Dendritic cell treated with granulocyte-macrophage colony-stimulating factor and Interleukin-4, amounts not matched to agents 40 ng/mL and 50 ng/mL, for 4 days (primary cell): ENCODE measurements around the gene MTURN.
A peak's percentile ranks its signal among the peaks of the same experiment; 100 is the strongest.
"Not testable (repeated sequence)": the region's sequence is repeated elsewhere in the genome, so short reads cannot be mapped to it uniquely, and the experiment has no call there.

Experiments used
- H3K27ac Mint-ChIP-seq: one replicate; pipeline ENCODE4 v1.8.0; 2022; ENCODE audit warnings: mild to moderate bottlenecking, mixed read lengths
- H3K27me3 Mint-ChIP-seq: one replicate; pipeline ENCODE4 v1.8.0; 2022; ENCODE audit warnings: mild to moderate bottlenecking, mixed read lengths
- H3K36me3 Mint-ChIP-seq: one replicate; pipeline ENCODE4 v1.8.0; 2022; ENCODE audit warnings: low read depth, mixed read lengths
- H3K4me1 Mint-ChIP-seq: one replicate; pipeline ENCODE4 v1.8.0; 2022; ENCODE audit warnings: low read depth, mixed read lengths
- H3K4me3 Mint-ChIP-seq: one replicate; pipeline ENCODE4 v1.8.0; 2022; ENCODE audit warnings: mild to moderate bottlenecking, moderate library complexity, mixed read lengths
- H3K9me3 Mint-ChIP-seq: one replicate; pipeline ENCODE4 v1.8.0; 2022; ENCODE audit warnings: mixed read lengths
- intact Hi-C: fragments of 100-400 bp; cut with micrococcal nuclease; formaldehyde crosslinking; loops from one replicate; pipeline ENCODE4 v1.15.0; 2022

MTURN gene

GRCh38 chr7:30184791-30185487, 50.2 kb downstream of the MTURN start:
- Mint-ChIP-seq H3K27me3 (no peaks in the 10 kb centered on the region), H3K4me1 (peaks cover 40% of the 10 kb centered on the region), H3K9me3 (peaks cover 65% of the 10 kb centered on the region), H3K27ac (peak overlapping the region; percentile 94), H3K4me3 (no peak overlapping the region), H3K36me3 (peaks cover 47% of the 10 kb centered on the region)
- intact Hi-C loops: loop anchor here (2.0 kb wide), 1 partner anchor 42 kb away; no protein-coding TSS in a partner anchor

- Mint-ChIP-seq H3K36me3 (peaks cover 48% of the 10 kb centered on the region), H3K9me3 (peaks cover 69% of the 10 kb centered on the region), H3K27ac (peak overlapping the region; percentile 94), H3K4me1 (peaks cover 40% of the 10 kb centered on the region), H3K27me3 (no peaks in the 10 kb centered on the region), H3K4me3 (no peak overlapping the region)
- intact Hi-C loops: loop anchor here (2.0 kb wide), 1 partner anchor 41 kb away; no protein-coding TSS in a partner anchor
Measured at GRCh38 chr7:30185496-30185895, 50.7 kb downstream of the MTURN start.

GRCh38 chr7:30186725-30187124, 51.9 kb downstream of the MTURN start:
- no peaks in the 10 kb centered on the region for H3K27me3 Mint-ChIP-seq
- no peak overlapping the region for H3K27ac Mint-ChIP-seq
- H3K4me3 Mint-ChIP-seq: no peak overlapping the region
- H3K9me3 Mint-ChIP-seq: peaks cover 61% of the 10 kb centered on the region
- intact Hi-C loops: no loop called here
- peaks cover 31% of the 10 kb centered on the region for H3K4me1 Mint-ChIP-seq
- peaks cover 48% of the 10 kb centered on the region for H3K36me3 Mint-ChIP-seq

- Mint-ChIP-seq H3K4me3 (no peak overlapping the region), H3K9me3 (peaks cover 54% of the 10 kb centered on the region), H3K4me1 (peaks cover 23% of the 10 kb centered on the region), H3K27ac (no peak overlapping the region), H3K36me3 (peaks cover 47% of the 10 kb centered on the region), H3K27me3 (no peaks in the 10 kb centered on the region)
- intact Hi-C loops: no loop called here
Measured at GRCh38 chr7:30187513-30187912, 52.7 kb downstream of the MTURN start.

GRCh38 chr7:30188381-30188780, 53.6 kb downstream of the MTURN start:
- H3K27ac Mint-ChIP-seq, H3K4me3 Mint-ChIP-seq, intact Hi-C loops, H3K27me3 Mint-ChIP-seq: not testable (repeated sequence)
- Mint-ChIP-seq H3K4me1 (peaks cover 14% of the 10 kb centered on the region), H3K9me3 (peaks cover 45% of the 10 kb centered on the region), H3K36me3 (peaks cover 39% of the 10 kb centered on the region)

- H3K36me3 Mint-ChIP-seq: peaks cover 38% of the 10 kb centered on the region
- peaks cover 43% of the 10 kb centered on the region for H3K9me3 Mint-ChIP-seq
- no peaks in the 10 kb centered on the region for H3K27me3 Mint-ChIP-seq
- H3K4me1 Mint-ChIP-seq: peaks cover 11% of the 10 kb centered on the region
- no peak overlapping the region for H3K4me3 Mint-ChIP-seq
- H3K27ac Mint-ChIP-seq: no peak overlapping the region
- intact Hi-C loops: no loop called here
Measured at GRCh38 chr7:30188811-30189210, 54.0 kb downstream of the MTURN start.

GRCh38 chr7:30191809-30192208, 57.0 kb downstream of the MTURN start:
- no peaks in the 10 kb centered on the region for H3K27me3 Mint-ChIP-seq
- intact Hi-C loops: no loop called here
- no peak overlapping the region for H3K27ac Mint-ChIP-seq
- no peak overlapping the region for H3K4me3 Mint-ChIP-seq
- H3K36me3 Mint-ChIP-seq: peaks cover 45% of the 10 kb centered on the region
- no peaks in the 10 kb centered on the region for H3K4me1 Mint-ChIP-seq
- H3K9me3 Mint-ChIP-seq: peaks cover 63% of the 10 kb centered on the region

GRCh38 chr7:30193336-30193943, 58.7 kb downstream of the MTURN start:
- intact Hi-C loops: no loop called here
- peaks cover 35% of the 10 kb centered on the region for H3K36me3 Mint-ChIP-seq
- no peak overlapping the region for H3K27ac Mint-ChIP-seq
- H3K4me3 Mint-ChIP-seq: no peak overlapping the region
- H3K27me3 Mint-ChIP-seq: no peaks in the 10 kb centered on the region
- H3K9me3 Mint-ChIP-seq: peaks cover 62% of the 10 kb centered on the region
- H3K4me1 Mint-ChIP-seq: no peaks in the 10 kb centered on the region

- H3K36me3 Mint-ChIP-seq: peaks cover 22% of the 10 kb centered on the region
- H3K9me3 Mint-ChIP-seq: peaks cover 42% of the 10 kb centered on the region
- H3K4me3 Mint-ChIP-seq: no peak overlapping the region
- no peak overlapping the region for H3K27ac Mint-ChIP-seq
- H3K4me1 Mint-ChIP-seq: peaks cover 10% of the 10 kb centered on the region
- intact Hi-C loops: no loop called here
- no peaks in the 10 kb centered on the region for H3K27me3 Mint-ChIP-seq
Measured at GRCh38 chr7:30196408-30196807, 61.6 kb downstream of the MTURN start.

- H3K27ac Mint-ChIP-seq: no peak overlapping the region
- peaks cover 20% of the 10 kb centered on the region for H3K4me1 Mint-ChIP-seq
- H3K36me3 Mint-ChIP-seq: peaks cover 22% of the 10 kb centered on the region
- H3K27me3 Mint-ChIP-seq: no peaks in the 10 kb centered on the region
- no peak overlapping the region for H3K4me3 Mint-ChIP-seq
- intact Hi-C loops: no loop called here
- peaks cover 42% of the 10 kb centered on the region for H3K9me3 Mint-ChIP-seq
Measured at GRCh38 chr7:30197438-30197837, 62.7 kb downstream of the MTURN start.

GRCh38 chr7:30199271-30199670, 64.5 kb downstream of the MTURN start:
- Mint-ChIP-seq H3K9me3 (peaks cover 40% of the 10 kb centered on the region), H3K36me3 (peaks cover 22% of the 10 kb centered on the region), H3K27ac (no peak overlapping the region), H3K4me1 (peaks cover 21% of the 10 kb centered on the region), H3K4me3 (no peak overlapping the region), H3K27me3 (no peaks in the 10 kb centered on the region)
- intact Hi-C loops: no loop called here

GRCh38 chr7:30200591-30200990, 65.8 kb downstream of the MTURN start:
- intact Hi-C loops: no loop called here
- no peaks in the 10 kb centered on the region for H3K27me3 Mint-ChIP-seq
- no peak overlapping the region for H3K4me3 Mint-ChIP-seq
- no peak overlapping the region for H3K27ac Mint-ChIP-seq
- peaks cover 14% of the 10 kb centered on the region for H3K36me3 Mint-ChIP-seq
- peaks cover 21% of the 10 kb centered on the region for H3K4me1 Mint-ChIP-seq
- peaks cover 27% of the 10 kb centered on the region for H3K9me3 Mint-ChIP-seq

- intact Hi-C loops: no loop called here
- H3K27ac Mint-ChIP-seq: peak overlapping the region; percentile 58
- H3K27me3 Mint-ChIP-seq: no peaks in the 10 kb centered on the region
- peaks cover 22% of the 10 kb centered on the region for H3K4me1 Mint-ChIP-seq
- H3K36me3 Mint-ChIP-seq: peaks cover 7% of the 10 kb centered on the region
- H3K4me3 Mint-ChIP-seq: no peak overlapping the region
- H3K9me3 Mint-ChIP-seq: peaks cover 21% of the 10 kb centered on the region
Measured at GRCh38 chr7:30201161-30201666, 66.4 kb downstream of the MTURN start.

- intact Hi-C loops: no loop called here
- peaks cover 29% of the 10 kb centered on the region for H3K4me1 Mint-ChIP-seq
- peak overlapping the region; percentile 58 for H3K27ac Mint-ChIP-seq
- H3K27me3 Mint-ChIP-seq: no peaks in the 10 kb centered on the region
- peaks cover 14% of the 10 kb centered on the region for H3K9me3 Mint-ChIP-seq
- H3K36me3 Mint-ChIP-seq: peaks cover 5% of the 10 kb centered on the region
- no peak overlapping the region for H3K4me3 Mint-ChIP-seq
Measured at GRCh38 chr7:30201921-30202320, 67.1 kb downstream of the MTURN start.
